ENCODE data around the gene ZBTB4. TPM values are rescaled to one million over a fixed set of nuclear protein-coding genes. Genes with fewer than 3 reads are reported as not detected.
A peak's percentile ranks its signal among the peaks of the same experiment; 100 is the strongest.

ZBTB4 gene
- total RNA-seq, 1 donor from 2014 or later: 25.1 TPM

DNA sequence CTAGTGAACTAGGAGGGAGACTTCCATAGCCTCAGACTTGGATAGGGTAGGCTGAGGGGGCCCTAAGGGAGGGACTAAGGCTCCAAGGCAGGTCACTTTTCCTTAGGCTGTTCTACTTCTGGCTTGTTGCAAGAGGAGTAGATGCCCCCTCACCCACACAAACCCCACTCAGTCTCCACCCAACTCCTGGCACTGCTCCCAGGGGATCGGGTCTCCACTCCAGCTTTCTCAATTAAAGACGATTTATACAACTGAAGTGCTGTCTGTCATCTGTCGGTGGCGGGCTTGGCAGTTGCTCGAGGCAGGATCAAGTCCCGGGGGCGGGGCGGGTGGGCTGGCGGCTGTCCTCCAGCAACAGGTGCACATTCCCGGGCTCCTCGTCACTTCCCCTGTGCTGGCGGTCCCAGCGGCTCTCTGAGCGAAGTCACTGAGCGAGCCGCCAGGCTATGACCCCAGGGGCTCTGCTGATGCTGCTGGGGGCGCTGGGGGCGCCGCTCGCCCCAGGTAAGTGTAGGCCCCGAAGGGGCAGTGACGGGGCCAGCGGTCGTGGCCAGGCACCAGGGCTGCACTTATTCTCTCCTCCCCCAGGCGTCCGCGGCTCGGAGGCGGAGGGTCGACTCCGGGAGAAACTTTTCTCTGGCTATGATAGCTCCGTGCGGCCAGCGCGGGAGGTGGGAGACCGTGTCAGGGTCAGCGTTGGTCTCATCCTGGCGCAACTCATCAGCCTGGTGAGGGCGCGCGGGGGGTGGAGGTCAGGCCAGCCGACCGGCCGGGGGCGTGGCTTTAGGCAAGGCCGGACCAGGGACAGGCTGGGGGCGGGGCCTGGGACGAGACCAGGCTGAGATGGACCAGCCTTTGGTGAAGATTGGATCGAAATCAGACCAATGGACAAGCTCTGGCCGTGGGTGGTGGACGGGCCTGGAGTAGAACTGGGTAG is 34.5 kb downstream of the ZBTB4 start, which contains the start of gene CHRNB1:
Gene CHRNB1, plus strand, starts transcription at position 380 of the 937 bp plus-strand sequence. Its CDS starts 67 bp downstream, at position 447.
- peaks cover 5% of the 10 kb centered on the region for H3K36me3 Mint-ChIP-seq (ENCODE audit: unreplicated experiment)
- peak within 1 kb of the TSS; percentile 85 for H3K4me3 Mint-ChIP-seq (ENCODE audit: unreplicated experiment)
- peak; percentile 84 for DNase-seq
- TF ChIP-seq, protein P1, sequence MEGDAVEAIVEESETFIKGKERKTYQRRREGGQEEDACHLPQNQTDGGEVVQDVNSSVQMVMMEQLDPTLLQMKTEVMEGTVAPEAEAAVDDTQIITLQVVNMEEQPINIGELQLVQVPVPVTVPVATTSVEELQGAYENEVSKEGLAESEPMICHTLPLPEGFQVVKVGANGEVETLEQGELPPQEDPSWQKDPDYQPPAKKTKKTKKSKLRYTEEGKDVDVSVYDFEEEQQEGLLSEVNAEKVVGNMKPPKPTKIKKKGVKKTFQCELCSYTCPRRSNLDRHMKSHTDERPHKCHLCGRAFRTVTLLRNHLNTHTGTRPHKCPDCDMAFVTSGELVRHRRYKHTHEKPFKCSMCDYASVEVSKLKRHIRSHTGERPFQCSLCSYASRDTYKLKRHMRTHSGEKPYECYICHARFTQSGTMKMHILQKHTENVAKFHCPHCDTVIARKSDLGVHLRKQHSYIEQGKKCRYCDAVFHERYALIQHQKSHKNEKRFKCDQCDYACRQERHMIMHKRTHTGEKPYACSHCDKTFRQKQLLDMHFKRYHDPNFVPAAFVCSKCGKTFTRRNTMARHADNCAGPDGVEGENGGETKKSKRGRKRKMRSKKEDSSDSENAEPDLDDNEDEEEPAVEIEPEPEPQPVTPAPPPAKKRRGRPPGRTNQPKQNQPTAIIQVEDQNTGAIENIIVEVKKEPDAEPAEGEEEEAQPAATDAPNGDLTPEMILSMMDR (IDR thresholded peaks at IDR 0.05; ENCODE audit: partially characterized antibody, unreplicated experiment): no peak
- H3K27me3 Mint-ChIP-seq (ENCODE audit: unreplicated experiment): peaks cover 20% of the 10 kb centered on the region
- peaks cover 4% of the 10 kb centered on the region for H3K4me1 Mint-ChIP-seq (ENCODE audit: low read depth, unreplicated experiment)
- H3K9me3 Mint-ChIP-seq (ENCODE audit: unreplicated experiment): peaks cover 15% of the 10 kb centered on the region
- no peak within 1 kb of the TSS for H3K27ac Mint-ChIP-seq (ENCODE audit: unreplicated experiment)

DNA sequence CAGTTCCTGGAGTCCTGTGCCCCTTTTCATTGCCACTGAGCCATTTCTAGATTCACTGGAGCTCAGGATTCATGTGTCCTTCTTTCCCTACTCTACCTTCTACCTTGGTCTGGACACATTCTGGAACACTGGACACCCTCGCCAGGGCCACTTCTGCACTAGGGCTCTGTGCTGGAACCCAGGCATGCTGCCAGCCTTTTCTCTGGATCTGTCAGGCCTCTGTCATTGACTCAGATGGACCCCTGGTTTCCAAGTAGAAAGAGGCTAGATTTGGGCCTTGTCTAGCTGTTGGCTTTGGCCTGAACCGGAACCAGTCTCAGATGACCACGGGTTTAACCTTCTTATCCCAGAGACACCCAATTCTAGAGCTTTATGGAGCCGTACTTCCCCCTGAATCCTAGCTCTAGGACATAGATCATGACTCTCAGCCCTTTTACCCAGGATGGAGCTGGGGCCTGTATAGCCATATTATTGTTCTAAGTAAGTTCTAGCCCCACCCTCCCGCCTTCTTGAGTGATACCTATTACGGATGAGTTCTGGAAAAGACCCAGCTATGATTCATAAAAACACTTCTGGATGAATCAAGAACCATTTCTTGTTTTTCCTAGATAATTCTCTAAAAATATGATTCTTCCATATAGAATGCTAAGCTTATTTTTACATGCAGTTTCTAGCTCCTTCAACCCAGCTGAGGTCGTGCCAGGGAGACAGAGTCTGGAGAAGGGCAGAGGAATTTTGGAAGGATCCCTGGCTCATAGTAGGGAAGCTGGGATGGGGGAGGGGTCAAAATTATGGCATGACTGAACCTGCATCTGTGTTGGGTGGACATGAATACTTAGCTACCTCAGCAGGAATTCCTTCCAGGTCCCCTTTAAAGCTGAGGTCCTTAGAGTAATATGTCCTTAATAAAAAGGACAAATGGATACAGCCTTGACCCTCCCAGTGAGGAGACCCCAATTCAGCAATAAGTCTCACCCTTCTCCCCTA is 35.6 kb downstream of the ZBTB4 start:
- H3K27me3 Mint-ChIP-seq (ENCODE audit: unreplicated experiment): peaks cover 25% of the 10 kb centered on the region
- TF ChIP-seq, protein P1 (IDR thresholded peaks at IDR 0.05; ENCODE audit: partially characterized antibody, unreplicated experiment): no peak
- H3K36me3 Mint-ChIP-seq (ENCODE audit: unreplicated experiment): peaks cover 4% of the 10 kb centered on the region
- H3K4me1 Mint-ChIP-seq (ENCODE audit: low read depth, unreplicated experiment): peaks cover 5% of the 10 kb centered on the region
- peaks cover 17% of the 10 kb centered on the region for H3K9me3 Mint-ChIP-seq (ENCODE audit: unreplicated experiment)
- DNase-seq: no peak
- H3K27ac Mint-ChIP-seq (ENCODE audit: unreplicated experiment): no peak overlapping the region
- no peak overlapping the region for H3K4me3 Mint-ChIP-seq (ENCODE audit: unreplicated experiment)

DNA sequence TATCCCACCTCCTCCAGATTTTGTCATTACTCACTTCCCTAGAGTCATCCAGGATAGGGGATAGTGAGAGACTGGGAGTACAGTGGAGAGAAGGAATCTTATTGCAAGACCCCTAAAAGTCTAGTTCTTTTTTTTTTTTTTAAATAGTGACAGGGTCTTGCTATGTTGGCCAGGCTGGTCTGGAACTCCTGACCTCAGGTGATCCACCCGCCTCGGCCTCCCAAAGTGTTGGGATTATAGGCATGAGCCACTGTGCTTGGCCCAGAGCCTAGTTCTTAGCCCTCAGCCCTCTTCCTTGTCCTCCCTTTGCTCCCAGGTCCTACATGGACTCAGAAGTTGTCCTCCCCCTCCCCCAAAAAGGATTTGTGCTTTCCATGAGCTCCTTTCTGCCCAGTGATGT is 37.3 kb downstream of the ZBTB4 start:
- no peak overlapping the region for H3K4me3 Mint-ChIP-seq (ENCODE audit: unreplicated experiment)
- peaks cover 13% of the 10 kb centered on the region for H3K4me1 Mint-ChIP-seq (ENCODE audit: low read depth, unreplicated experiment)
- TF ChIP-seq, protein P1 (IDR thresholded peaks at IDR 0.05; ENCODE audit: partially characterized antibody, unreplicated experiment): no peak
- no peaks in the 10 kb centered on the region for H3K36me3 Mint-ChIP-seq (ENCODE audit: unreplicated experiment)
- peaks cover 21% of the 10 kb centered on the region for H3K9me3 Mint-ChIP-seq (ENCODE audit: unreplicated experiment)
- H3K27ac Mint-ChIP-seq (ENCODE audit: unreplicated experiment): no peak overlapping the region
- no peak for DNase-seq
- peaks cover 30% of the 10 kb centered on the region for H3K27me3 Mint-ChIP-seq (ENCODE audit: unreplicated experiment)

DNA sequence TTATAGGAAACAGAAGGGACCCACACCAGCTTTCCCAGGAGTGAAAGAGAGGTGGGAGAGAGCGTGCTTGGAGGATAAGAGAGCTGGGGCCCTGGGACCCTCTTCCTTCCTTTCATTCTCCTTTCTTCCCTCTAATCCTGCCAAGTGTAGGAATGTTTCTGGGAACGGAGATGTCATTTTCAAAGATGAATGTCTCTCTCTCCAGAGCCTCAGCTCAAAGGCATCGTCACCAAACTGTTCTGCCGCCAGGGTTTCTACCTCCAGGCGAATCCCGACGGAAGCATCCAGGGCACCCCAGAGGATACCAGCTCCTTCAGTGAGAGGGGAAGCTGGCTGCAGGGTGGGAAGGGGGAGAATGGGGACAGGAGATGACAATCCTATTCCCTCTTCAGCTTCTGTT is 38.2 kb downstream of the ZBTB4 start:
- H3K4me1 Mint-ChIP-seq (ENCODE audit: low read depth, unreplicated experiment): peaks cover 14% of the 10 kb centered on the region
- H3K9me3 Mint-ChIP-seq (ENCODE audit: unreplicated experiment): peaks cover 19% of the 10 kb centered on the region
- no peaks in the 10 kb centered on the region for H3K36me3 Mint-ChIP-seq (ENCODE audit: unreplicated experiment)
- peak overlapping the region; percentile 59 for H3K27ac Mint-ChIP-seq (ENCODE audit: unreplicated experiment)
- no peak for DNase-seq
- peak overlapping the region; percentile 92 for H3K4me3 Mint-ChIP-seq (ENCODE audit: unreplicated experiment)
- TF ChIP-seq, protein P1 (IDR thresholded peaks at IDR 0.05; ENCODE audit: partially characterized antibody, unreplicated experiment): no peak
- peaks cover 31% of the 10 kb centered on the region for H3K27me3 Mint-ChIP-seq (ENCODE audit: unreplicated experiment)
